ENCODE measurements around the gene PRKAR1B. TPM values are rescaled to one million over a fixed set of nuclear protein-coding genes. Genes with fewer than 3 reads are reported as not detected.
"Not testable (repeated sequence)": the region's sequence is repeated elsewhere in the genome, so short reads cannot be mapped to it uniquely, and the experiment has no call there.

The PRKAR1B gene
- polyA plus RNA-seq, 6 donors from 2014 or later = 2.9 to 5.9 (median 4.2) TPM

- H3K27me3 Mint-ChIP-seq = no peaks in the 10 kb centered on the region
- ATAC-seq (ENCODE audit: low read depth in 2 of 2) (no peak), DNase-seq (no peak)
- H3K4me3 Mint-ChIP-seq = no peak overlapping the region
- peak overlapping the region in 1 of 6 donors; percentile 52 for H3K27ac Mint-ChIP-seq
- peaks cover 14 to 22% (median 16%) of the 10 kb centered on the region in 3 donors for H3K4me1 Mint-ChIP-seq
- H3K9me3 Mint-ChIP-seq = peaks cover 0 to 2% (median 0%) of the 10 kb centered on the region in 7 donors
- H3K36me3 Mint-ChIP-seq = peaks cover 0 to under 1% of the 10 kb centered on the region in 2 donors
These were observed 89.3 kb downstream of the PRKAR1B start for GRCh38 chr7:637826-638225.

GRCh38 chr7:636396-636795 lies 90.7 kb downstream of the PRKAR1B start:
- Mint-ChIP-seq H3K27ac (peak overlapping the region in 1 of 6 donors; percentile 65), H3K4me1 (peaks cover 14 to 22% (median 16%) of the 10 kb centered on the region in 3 donors), H3K9me3 (peaks cover 0 to 2% (median 0%) of the 10 kb centered on the region in 7 donors), H3K36me3 (no peaks in the 10 kb centered on the region), H3K27me3 (no peaks in the 10 kb centered on the region), H3K4me3 (peak overlapping the region in 1 of 8 donors; percentile 66)
- DNase-seq (no peak), ATAC-seq (ENCODE audit: low read depth in 2 of 2) (no peak)

GRCh38 chr7:635687-636382 lies 91.2 kb downstream of the PRKAR1B start:
- H3K4me1 Mint-ChIP-seq = peaks cover 13 to 17% (median 14%) of the 10 kb centered on the region in 3 donors
- not testable (repeated sequence) for H3K4me3 Mint-ChIP-seq; DNase-seq; H3K36me3 Mint-ChIP-seq; H3K27me3 Mint-ChIP-seq; H3K27ac Mint-ChIP-seq; ATAC-seq (ENCODE audit: low read depth in 2 of 2); H3K9me3 Mint-ChIP-seq

GRCh38 chr7:635227-635626 lies 91.9 kb downstream of the PRKAR1B start:
- H3K27ac Mint-ChIP-seq = no peak overlapping the region
- H3K27me3 Mint-ChIP-seq = no peaks in the 10 kb centered on the region

GRCh38 chr7:633381-634018 lies 93.6 kb downstream of the PRKAR1B start:
- no peak for ATAC-seq (ENCODE audit: low read depth in 2 of 2)
- no peaks in the 10 kb centered on the region for H3K36me3 Mint-ChIP-seq
- H3K9me3 Mint-ChIP-seq = no peaks in the 10 kb centered on the region
- DNase-seq = no peak
- no peak overlapping the region for H3K4me3 Mint-ChIP-seq
- no peaks in the 10 kb centered on the region for H3K27me3 Mint-ChIP-seq
- peaks cover 0 to 3% (median 0%) of the 10 kb centered on the region in 3 donors for H3K4me1 Mint-ChIP-seq
- peak overlapping the region in 1 of 6 donors; percentile 1 for H3K27ac Mint-ChIP-seq

More at GRCh38 chr7:635227-635626, 91.9 kb downstream of the PRKAR1B start:
- Mint-ChIP-seq H3K9me3 (no peaks in the 10 kb centered on the region), H3K4me1 (peaks cover 8 to 13% (median 10%) of the 10 kb centered on the region in 3 donors), H3K4me3 (no peak overlapping the region), H3K36me3 (no peaks in the 10 kb centered on the region)
- ATAC-seq (ENCODE audit: low read depth in 2 of 2) (no peak), DNase-seq (no peak)

- Mint-ChIP-seq H3K27ac (peak overlapping the region in 2 of 6 donors; percentile 1 to 11), H3K4me1 (peaks cover 0 to 3% (median 0%) of the 10 kb centered on the region in 3 donors), H3K27me3 (no peaks in the 10 kb centered on the region), H3K36me3 (no peaks in the 10 kb centered on the region), H3K4me3 (no peak overlapping the region), H3K9me3 (no peaks in the 10 kb centered on the region)
- DNase-seq (no peak), ATAC-seq (ENCODE audit: low read depth in 2 of 2) (no peak)
These were observed 94.3 kb downstream of the PRKAR1B start for GRCh38 chr7:632831-633210.

- H3K9me3 Mint-ChIP-seq = no peaks in the 10 kb centered on the region
- no peak overlapping the region for H3K27ac Mint-ChIP-seq
- no peak for ATAC-seq (ENCODE audit: low read depth in 2 of 2)
- no peak overlapping the region for H3K4me3 Mint-ChIP-seq
- DNase-seq = no peak
- H3K27me3 Mint-ChIP-seq = no peaks in the 10 kb centered on the region
- H3K4me1 Mint-ChIP-seq = peaks cover 0 to 3% (median 0%) of the 10 kb centered on the region in 3 donors
- no peaks in the 10 kb centered on the region for H3K36me3 Mint-ChIP-seq
These were observed 94.9 kb downstream of the PRKAR1B start for GRCh38 chr7:631964-632830.

GRCh38 chr7:631291-631711 lies 95.8 kb downstream of the PRKAR1B start:
- Mint-ChIP-seq H3K36me3 (no peaks in the 10 kb centered on the region), H3K27me3 (no peaks in the 10 kb centered on the region), H3K4me1 (no peaks in the 10 kb centered on the region), H3K9me3 (peaks cover 0 to under 1% (median 0%) of the 10 kb centered on the region in 7 donors), H3K27ac (peak overlapping the region in 1 of 6 donors; percentile 59), H3K4me3 (no peak overlapping the region)
- ATAC-seq (ENCODE audit: low read depth in 2 of 2) (no peak), DNase-seq (no peak)

- no peak for ATAC-seq (ENCODE audit: low read depth in 2 of 2)
- H3K9me3 Mint-ChIP-seq = peaks cover 0 to 8% (median 3%) of the 10 kb centered on the region in 7 donors
- H3K36me3 Mint-ChIP-seq = no peaks in the 10 kb centered on the region
- no peaks in the 10 kb centered on the region for H3K27me3 Mint-ChIP-seq
- no peak overlapping the region for H3K4me3 Mint-ChIP-seq
- no peak overlapping the region for H3K27ac Mint-ChIP-seq
- no peaks in the 10 kb centered on the region for H3K4me1 Mint-ChIP-seq
- DNase-seq = no peak
These were observed 96.5 kb downstream of the PRKAR1B start for GRCh38 chr7:630539-630938.

GRCh38 chr7:630111-630511 lies 97.0 kb downstream of the PRKAR1B start:
- Mint-ChIP-seq H3K4me3 (no peak overlapping the region), H3K4me1 (no peaks in the 10 kb centered on the region), H3K27me3 (no peaks in the 10 kb centered on the region), H3K9me3 (peaks cover under 1 to 12% (median 6%) of the 10 kb centered on the region in 7 donors), H3K27ac (no peak overlapping the region), H3K36me3 (peaks cover under 1 to 2% of the 10 kb centered on the region in 2 donors)
- no peak for ATAC-seq (ENCODE audit: low read depth in 2 of 2)
- no peak for DNase-seq

GRCh38 chr7:628826-629225 lies 98.3 kb downstream of the PRKAR1B start:
- Mint-ChIP-seq H3K9me3 (peaks cover 8 to 22% (median 13%) of the 10 kb centered on the region in 7 donors), H3K4me3 (no peak overlapping the region), H3K36me3 (peaks cover 10 to 11% of the 10 kb centered on the region in 2 donors), H3K4me1 (no peaks in the 10 kb centered on the region), H3K27me3 (no peaks in the 10 kb centered on the region), H3K27ac (no peak overlapping the region)
- ATAC-seq (ENCODE audit: low read depth in 2 of 2) (no peak), DNase-seq (no peak)

GRCh38 chr7:628402-628763 lies 98.7 kb downstream of the PRKAR1B start:
- no peaks in the 10 kb centered on the region for H3K4me1 Mint-ChIP-seq
- no peak overlapping the region for H3K4me3 Mint-ChIP-seq
- peaks cover 10 to 16% of the 10 kb centered on the region in 2 donors for H3K36me3 Mint-ChIP-seq
- DNase-seq (no peak), ATAC-seq (ENCODE audit: low read depth in 2 of 2) (no peak)
- no peaks in the 10 kb centered on the region for H3K27me3 Mint-ChIP-seq
- peaks cover 11 to 24% (median 14%) of the 10 kb centered on the region in 7 donors for H3K9me3 Mint-ChIP-seq
- H3K27ac Mint-ChIP-seq = no peak overlapping the region

GRCh38 chr7:627661-628401 lies 99.2 kb downstream of the PRKAR1B start:
- peaks cover 11 to 29% (median 19%) of the 10 kb centered on the region in 7 donors for H3K9me3 Mint-ChIP-seq
- ATAC-seq (ENCODE audit: low read depth in 2 of 2) = no peak
- H3K4me3 Mint-ChIP-seq = no peak overlapping the region
- H3K27me3 Mint-ChIP-seq = no peaks in the 10 kb centered on the region
- H3K36me3 Mint-ChIP-seq = peaks cover 10 to 21% of the 10 kb centered on the region in 2 donors
- no peak for DNase-seq
- H3K27ac Mint-ChIP-seq = no peak overlapping the region
- H3K4me1 Mint-ChIP-seq = no peaks in the 10 kb centered on the region

Data from naive B cell (primary cell).